Ovary (tissue), 3 donors: ENCODE results near the gene POP4.

Experiments used
- EP300 ChIP-seq: sonication (generic); formaldehyde crosslinking; IDR thresholded peaks from one replicate; pipeline ENCODE4 v1.6.1; 2017; ENCODE audit warnings: antibody characterized with exemption
- POLR2A ChIP-seq: fragments of 450-650 bp; IDR thresholded peaks from one replicate; pipeline ENCODE4 v1.6.1; 2017; ENCODE audit warnings: antibody characterized with exemption, mild to moderate bottlenecking, moderate library complexity
- TF ChIP-seq, protein P1 (sequence below), 3 donors: fragments of 450-650 bp in 2 of 3; fragments of 200-600 bp in 1 of 3; IDR thresholded peaks; one replicate each; pipeline versions ENCODE4 v1.5.1 to v1.8.0; 2016 to 2022; ENCODE audit warnings: antibody characterized with exemption in 3 of 3, mild to moderate bottlenecking in 1 of 3
- donor health status: DM: no; HTN: no; CAD: no.

DNA sequence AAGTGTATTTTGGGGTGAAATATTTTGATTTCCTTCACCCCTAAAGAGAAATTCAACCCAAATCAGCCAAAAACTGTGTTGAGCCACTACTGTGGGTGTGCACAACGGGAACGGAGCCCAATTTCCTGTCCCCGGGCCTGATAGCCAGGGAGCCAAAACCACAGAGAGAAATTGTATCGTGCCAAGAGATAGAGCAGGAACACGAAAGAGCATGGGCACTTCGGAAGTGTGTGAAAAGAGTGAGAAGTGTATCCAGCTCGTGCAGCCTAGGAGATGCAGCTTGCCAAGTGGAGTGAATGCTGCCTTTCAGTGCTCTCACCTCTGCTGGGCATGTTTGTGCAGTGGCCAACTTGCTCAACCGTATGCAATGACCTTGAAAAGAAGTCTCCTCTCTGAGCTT, 39.8 kb downstream of the POP4 start:
- TF ChIP-seq, protein P1, sequence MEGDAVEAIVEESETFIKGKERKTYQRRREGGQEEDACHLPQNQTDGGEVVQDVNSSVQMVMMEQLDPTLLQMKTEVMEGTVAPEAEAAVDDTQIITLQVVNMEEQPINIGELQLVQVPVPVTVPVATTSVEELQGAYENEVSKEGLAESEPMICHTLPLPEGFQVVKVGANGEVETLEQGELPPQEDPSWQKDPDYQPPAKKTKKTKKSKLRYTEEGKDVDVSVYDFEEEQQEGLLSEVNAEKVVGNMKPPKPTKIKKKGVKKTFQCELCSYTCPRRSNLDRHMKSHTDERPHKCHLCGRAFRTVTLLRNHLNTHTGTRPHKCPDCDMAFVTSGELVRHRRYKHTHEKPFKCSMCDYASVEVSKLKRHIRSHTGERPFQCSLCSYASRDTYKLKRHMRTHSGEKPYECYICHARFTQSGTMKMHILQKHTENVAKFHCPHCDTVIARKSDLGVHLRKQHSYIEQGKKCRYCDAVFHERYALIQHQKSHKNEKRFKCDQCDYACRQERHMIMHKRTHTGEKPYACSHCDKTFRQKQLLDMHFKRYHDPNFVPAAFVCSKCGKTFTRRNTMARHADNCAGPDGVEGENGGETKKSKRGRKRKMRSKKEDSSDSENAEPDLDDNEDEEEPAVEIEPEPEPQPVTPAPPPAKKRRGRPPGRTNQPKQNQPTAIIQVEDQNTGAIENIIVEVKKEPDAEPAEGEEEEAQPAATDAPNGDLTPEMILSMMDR (IDR thresholded peaks at IDR 0.05) = no peak
- no peak for TF ChIP-seq POLR2A
- no peak for TF ChIP-seq EP300
